Kidney glomerular epithelial cell (primary cell): Measurements from ENCODE around the gene POLR1A.

Experiments used
- DNase-seq: peaks from one replicate; lab custom pipeline; 2025; lab: John Stamatoyannopoulos, UW

POLR1A gene

DNA sequence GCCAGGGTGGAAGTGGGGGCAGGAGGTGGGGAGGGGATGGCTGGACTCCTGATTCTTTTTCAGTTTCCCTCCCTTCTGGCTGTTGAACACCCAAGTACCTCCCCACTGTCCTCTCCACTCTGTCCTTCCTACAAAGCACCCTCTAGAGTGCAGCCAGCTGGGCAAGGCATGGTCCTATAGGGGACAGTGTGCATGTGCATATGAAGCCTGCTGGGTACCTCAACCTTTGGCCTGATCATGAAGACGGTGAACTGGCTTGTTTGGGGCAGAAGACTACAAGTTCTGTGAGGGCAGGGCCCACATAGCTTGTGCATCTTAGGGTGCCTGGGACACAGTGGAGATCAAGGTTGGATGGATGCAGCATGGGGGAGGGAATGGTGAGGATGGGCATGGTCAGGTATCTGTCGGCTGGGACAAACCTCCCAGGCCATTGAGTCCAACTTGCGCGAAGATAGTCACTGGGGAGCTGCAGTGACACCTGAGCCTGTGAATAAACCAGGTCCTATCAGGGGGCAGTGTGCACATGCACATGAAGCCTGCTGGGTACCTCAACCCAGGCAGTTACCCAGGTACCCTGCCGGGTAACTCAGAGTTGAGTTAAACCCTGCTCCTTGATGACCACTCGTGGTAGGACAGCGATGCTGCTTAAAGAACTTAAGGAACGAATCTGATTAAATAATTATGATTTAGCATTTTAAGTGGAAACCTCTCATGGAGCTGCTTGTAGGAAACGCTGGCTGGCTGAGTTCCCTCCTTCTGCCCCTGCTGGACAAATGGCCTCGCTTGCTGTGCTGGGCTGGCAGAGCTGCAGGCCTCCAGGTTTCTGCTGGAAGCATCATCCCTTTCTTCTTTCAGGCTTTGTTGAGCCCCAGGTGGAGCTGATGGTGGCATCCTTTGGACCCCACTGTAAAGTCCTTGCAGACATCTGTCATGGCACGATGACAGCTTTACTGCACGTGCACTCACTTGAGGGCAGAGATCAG is 84.0 kb downstream of the POLR1A start:
- DNase-seq: no peak

DNA sequence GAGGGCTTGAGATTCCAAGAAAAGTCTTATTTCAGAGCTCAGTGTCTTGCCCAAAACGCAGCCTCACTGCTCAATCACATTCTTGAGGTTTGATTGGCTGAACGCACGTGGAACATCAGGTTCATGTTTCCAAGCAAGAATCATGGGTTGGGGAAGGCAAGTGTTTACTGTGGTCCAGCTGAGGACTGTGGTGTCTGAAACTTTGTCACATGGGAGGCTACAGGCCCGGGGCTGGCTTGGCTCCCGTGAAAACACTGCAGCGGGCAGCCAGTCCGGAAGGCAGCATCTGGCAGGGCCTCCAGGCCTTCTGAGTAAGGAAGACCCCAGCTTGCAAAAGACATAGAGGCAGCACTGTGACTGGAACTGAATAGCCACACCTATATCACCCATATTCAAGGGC is 84.7 kb downstream of the POLR1A start:
- no peak for DNase-seq

GRCh38 chr2:86019121-86019520 is 86.6 kb downstream of the POLR1A start:
- no peak for DNase-seq

DNA sequence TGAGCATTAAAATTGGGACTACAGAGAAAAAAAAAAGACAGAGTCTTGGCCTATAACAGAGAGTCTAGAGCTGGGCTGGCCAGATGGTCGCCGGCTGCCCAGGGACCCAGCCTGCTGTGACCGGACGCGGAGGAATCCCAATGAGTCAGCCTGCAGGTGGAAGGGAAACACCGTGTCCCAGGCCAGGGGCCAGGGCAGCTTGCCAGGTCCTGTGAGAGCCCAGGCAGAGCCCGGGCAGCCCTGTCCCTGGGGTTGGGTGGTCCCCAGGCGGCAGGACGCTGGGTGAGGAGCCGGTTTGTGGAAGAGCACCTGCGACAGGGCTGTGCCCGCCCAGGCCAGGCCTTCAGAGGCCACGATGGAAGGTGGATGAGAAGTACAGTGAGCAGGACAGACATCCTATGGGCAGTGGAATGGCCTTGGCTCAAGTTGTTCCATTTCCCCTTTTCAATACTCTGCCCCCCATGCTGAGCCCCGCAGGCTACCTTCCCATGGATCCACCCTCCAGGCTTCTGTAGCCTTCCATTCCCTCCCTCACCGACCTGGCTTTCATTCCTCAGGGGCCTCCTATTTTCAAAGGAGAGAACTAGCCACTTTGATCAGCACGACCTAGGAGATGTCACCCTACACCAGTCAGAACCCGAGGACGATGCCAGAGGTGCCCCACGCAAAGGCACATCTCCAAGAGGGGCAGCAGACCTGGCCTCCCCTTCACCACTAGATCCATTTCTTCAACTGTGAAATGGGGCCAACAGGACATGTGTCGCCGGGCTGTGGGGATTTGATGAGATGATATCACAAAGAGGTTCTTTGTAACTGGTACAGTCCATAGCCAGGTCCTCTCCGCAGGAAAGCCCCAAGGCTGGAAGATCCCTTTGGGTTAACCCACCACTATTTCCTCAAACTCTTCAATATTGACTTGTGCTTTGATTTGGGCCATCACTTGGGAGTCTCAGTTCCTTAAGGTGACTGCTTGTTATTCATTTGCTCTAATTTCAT is 87.5 kb downstream of the POLR1A start:
- no peak for DNase-seq

GRCh38 chr2:86016581-86016980 is 89.1 kb downstream of the POLR1A start:
- no peak for DNase-seq

DNA sequence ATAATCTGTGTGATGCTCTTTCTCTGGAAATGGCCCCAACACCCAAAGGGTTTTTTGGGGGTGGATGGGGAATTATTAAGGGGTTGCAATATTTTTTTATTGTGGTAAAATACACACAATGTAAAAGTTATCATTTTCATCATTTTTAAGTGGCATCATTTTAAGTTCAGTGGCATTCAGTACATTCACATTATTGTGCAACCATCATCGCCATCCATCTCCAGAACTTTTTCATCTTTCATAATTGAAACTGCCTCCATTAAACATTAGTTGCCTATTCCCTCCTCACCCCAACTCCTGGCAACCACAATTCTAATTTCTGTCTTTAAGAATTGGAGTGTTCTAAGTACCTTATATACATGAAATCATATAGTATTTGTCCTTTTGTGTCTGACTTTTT is 90.0 kb downstream of the POLR1A start:
- no peak for DNase-seq

GRCh38 chr2:86015006-86015405 is 90.7 kb downstream of the POLR1A start:
- DNase-seq: no peak

GRCh38 chr2:86014493-86014892 is 91.2 kb downstream of the POLR1A start:
- no peak for DNase-seq

- no peak for DNase-seq
These were observed 93.5 kb downstream of the POLR1A start for GRCh38 chr2:86012007-86012712.

- no peak for DNase-seq
These were observed 94.2 kb downstream of the POLR1A start for GRCh38 chr2:86011449-86011941.

DNA sequence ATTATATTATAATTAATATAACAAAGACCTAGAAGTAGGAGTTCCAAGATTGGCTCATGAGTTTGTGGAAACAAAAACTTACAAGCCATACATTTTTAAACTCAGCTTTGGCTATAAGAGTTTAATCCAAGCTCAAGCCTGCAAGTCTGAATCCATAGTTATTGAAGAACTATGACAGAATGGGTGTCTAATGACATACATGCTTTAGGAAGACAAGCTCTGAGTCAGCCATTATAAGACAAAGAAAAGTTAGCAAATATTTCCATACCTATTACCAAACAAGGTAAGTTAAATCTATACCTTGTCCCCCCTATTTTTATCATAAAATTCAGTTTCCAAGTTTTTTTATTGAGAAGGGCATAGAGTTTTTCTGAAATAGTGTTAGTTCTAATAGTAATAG is 95.6 kb downstream of the POLR1A start:
- DNase-seq: no peak

DNA sequence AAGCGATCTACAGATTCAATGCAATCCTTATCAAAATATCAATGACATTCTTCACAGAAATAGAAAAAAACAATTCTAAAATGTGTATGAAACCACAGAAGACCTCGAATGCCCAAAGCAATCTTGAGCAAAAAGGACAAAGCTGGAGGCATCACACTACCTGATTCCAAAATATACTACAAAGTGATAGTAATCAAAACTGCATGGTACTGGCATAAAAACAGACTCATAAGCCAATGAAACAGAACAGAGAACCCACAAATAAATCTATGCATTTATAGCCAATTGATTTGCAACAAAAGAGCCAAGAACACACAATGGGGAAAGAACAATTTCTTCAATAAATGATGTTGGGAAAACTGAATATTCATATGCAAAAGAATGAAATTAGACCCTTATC is 99.2 kb downstream of the POLR1A start:
- DNase-seq: no peak

DNA sequence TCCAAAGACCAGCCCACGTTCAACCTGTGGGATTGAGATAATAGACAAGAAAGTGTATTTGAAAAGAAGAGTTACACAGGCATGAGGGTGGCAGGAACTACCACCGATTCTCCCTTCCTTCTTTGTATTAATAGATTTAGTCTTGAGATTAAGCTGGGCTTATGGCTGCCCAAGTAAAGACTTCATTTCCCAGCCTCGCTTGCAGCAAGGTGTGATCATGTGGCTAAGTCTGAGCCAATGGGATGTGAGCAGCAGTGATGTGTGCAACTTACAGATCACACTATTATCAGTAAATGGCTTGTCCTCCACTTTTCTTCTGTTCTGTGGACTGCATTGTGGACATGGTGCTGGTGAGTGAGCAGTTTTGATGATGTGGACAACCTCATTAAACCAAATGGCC is 101.7 kb downstream of the POLR1A start:
- no peak for DNase-seq

GRCh38 chr2:86003104-86003503 is 102.6 kb downstream of the POLR1A start:
- no peak for DNase-seq

DNA sequence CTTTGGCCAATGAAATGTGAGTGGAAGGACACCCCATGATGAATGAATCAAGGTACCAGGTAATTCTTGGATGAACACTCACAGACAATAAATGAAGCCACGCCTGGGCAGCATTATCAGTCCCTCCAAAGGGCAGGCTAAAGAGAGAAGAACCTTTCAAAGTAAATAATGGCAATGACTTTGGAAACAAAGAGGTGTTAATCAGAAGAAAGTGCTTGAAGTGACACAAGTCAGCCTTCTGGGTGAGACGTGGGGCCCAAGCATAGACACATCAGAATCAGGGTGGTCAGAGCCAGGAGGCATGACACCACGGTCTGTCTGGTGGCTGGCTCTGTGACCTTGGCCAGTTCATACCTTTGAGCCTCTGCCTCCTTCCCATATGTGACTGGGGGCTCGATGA is 103.3 kb downstream of the POLR1A start:
- no peak for DNase-seq

DNA sequence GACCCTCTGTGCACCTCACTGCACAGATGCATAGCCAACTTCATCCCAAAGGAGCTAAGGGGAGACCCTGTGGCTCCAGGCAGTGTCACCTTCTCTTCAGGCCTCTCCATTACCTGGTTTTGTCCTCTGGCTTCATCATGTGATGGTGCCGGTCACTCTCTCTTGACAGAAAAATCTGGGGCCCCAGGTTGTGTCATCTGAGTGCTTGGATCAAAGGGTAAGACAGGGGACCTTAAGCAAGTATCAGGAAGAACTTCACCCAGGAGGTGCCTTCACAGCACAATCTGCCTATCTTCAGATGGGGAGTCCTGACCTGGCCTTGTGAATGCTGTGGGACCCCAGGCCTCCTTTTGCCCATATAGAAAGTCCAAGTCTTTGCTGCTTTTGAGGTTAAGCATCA is 104.4 kb downstream of the POLR1A start:
- no peak for DNase-seq

DNA sequence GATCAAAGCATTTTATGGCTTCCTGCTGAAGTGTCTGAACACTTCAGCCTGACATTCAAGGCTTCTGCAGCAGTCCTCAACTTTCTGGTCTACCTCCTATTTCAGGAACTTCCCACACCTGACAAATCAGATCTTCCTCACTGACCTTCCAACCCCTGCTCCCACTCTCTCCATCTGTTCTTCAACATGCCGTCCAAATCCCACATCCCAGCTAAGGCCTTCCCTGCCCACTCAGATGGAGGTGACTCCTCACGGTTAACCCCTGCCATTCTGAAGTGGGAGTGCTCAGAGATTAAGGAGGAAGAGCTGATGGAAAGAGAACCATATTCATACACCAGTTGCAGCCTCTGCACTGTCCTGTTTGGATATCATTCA is 104.8 kb downstream of the POLR1A start:
- DNase-seq: no peak

GRCh38 chr2:86000131-86000937 is 105.4 kb downstream of the POLR1A start:
- DNase-seq: no peak

DNA sequence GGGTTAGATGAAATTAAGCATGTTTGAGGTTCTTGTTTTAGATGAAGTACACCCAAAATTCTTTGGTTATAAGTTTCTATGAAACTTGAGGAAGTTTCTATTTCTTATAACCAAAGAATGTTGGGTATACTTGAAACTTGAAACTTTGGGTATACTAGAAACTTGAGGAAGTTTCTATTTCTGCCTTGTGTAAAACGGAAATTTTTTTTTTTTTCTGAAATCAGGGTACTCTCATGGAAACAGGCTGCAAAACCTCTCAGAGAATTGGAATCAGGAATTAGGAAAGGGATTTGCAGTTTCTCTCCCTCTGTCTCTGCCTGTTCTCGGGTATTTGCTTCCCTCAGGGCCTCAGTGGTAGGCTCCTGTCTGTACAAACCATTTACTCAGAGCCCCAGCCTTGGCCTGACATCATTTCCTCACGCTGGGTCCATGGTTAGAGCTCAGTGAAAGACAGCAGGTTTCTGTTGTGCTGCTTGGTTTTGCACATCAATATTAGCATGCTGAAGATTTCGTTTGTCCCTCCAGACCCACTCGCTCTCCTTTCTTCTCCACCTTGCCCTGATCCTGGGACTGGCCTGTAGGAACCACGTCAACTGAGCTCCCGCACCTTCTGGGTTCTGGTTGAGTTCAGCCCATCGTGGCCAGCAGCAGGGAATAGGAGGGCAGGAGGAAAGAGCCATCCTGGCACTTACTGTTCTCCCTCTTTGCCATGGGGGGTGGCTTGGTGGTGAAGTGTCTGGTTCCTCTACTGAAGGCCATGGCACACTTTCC is 106.4 kb downstream of the POLR1A start:
- no peak for DNase-seq
